Stimulated activated CD4-positive, alpha-beta T cell treated with anti-CD3 and anti-CD28 coated beads, Interleukin-12 subunit alpha, Interleukin-12 subunit beta, amount 100 ng/mL, for 4 hours (primary cell): Measurements from ENCODE around the gene SMARCD2.
A peak's percentile ranks its signal among the peaks of the same experiment; 100 is the strongest.
"Not testable (repeated sequence)": the region's sequence is repeated elsewhere in the genome, so short reads cannot be mapped to it uniquely, and the experiment has no call there.

Experiments used
- DNase-seq: peaks from one replicate; pipeline ENCODE4 v3.0.0-alpha.2; 2020

SMARCD2 gene

DNA sequence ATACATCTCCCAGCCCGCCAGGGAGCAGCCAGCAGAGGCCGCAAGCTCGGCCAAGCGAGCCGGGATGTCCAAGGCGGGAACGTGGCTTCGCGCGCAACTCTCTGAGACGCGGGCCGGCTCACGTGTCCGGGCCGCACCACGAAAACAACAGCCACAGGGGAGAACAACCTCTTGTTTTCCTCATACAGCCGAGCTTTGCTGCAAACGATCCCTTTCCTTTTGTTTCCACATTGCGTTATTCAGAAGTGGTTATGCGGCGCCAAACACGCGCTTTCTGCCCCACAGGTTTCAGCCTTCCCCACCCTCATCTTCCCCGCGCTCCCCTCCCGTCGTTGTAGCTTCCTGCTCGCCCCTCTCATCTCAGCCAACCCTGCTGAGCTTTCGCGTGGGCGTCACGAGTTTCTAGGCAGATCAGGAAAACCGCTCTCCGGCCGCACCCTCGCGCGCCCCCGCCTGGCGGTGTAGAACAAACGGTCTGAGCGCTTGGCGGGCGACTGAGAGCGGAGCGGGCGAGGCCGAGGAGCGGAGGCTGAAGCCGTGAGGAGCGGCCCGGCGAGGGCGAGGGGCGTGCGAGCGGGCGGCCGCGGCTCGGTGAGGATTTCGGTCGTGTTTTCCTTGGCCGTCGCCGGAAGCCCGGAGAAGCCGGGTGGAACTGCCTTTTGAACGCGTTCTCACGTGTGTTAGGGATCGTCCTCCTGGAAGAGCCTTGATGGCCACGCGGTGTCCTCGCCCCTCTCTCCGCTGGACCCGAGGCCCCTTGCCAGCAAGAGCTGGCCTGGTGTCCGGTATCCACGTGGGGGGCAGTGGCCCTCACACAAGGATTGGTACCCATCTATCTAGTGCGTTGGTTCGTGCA is 6.6 kb upstream of the SMARCD2 start:
- DNase-seq = peak; percentile 97

GRCh38 chr17:63847525-63848249 is 5.2 kb upstream of the SMARCD2 start:
- no peak for DNase-seq

DNA sequence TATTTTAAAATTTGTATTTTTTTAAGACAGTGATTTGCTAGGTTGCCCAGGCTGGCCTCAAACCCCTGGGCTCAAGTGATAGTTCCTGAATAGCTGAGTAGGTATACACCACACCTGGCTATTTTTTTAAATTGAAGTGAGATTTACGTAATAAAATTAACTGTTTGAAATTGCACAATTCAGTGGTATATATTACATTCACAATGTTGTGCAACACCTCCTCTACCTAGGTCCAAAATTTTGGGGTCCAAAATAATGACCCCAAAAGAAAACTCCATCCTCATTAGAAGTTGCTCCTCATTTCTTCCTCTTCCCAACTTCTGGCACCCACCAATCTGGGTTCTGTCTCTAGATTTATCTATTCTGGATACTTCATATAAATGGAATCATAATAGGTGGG is 3.0 kb upstream of the SMARCD2 start:
- no peak for DNase-seq

- no peak for DNase-seq
These were observed 1.6 kb upstream of the SMARCD2 start for GRCh38 chr17:63843910-63844677.

- not testable (repeated sequence) for DNase-seq
These were observed 953 bp upstream of the SMARCD2 start for GRCh38 chr17:63843387-63843888.

- peak; percentile 44 for DNase-seq
These were observed 329 bp downstream of the SMARCD2 start for GRCh38 chr17:63842173-63842539.

- no peak for DNase-seq
These were observed 924 bp downstream of the SMARCD2 start for GRCh38 chr17:63841350-63842172.

DNA sequence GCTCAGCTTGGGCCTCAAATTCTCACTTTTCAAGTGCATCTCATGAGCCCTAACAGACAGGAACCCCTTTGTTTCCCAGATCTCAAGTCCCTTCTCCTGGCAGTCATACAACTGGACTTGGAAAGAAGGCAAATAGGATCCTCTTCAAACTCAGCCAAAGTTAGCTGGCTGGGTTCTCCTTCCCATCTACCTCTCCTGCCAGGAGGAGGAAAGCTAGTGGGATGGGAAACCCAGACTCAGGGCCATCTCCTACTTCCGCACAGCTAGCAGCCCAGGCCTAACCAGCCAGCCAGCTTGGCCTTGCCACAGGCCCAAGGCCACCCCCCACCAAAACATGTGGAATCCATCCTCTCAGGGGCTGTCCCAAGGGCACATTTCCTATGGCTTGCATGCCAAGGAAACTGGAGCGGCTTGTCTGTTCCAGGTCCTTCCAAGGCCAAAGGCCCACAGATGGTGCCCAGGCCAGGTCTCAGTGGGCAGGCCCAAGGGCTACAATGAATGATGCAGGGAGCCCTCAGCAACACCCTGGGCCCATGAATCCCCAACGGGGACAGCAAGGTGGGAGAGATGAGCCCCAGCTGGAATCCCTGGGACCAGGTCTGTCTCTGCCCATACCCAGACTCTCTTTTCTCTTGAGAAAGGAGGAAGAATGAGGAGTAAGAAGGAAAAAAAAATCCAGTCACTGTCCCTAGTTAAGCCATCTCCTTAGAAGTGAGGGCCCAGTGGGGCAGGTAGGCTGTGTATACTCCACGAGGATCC is 1.7 kb downstream of the SMARCD2 start:
- no peak for DNase-seq

GRCh38 chr17:63838631-63839171 is 3.8 kb downstream of the SMARCD2 start:
- no peak for DNase-seq

DNA sequence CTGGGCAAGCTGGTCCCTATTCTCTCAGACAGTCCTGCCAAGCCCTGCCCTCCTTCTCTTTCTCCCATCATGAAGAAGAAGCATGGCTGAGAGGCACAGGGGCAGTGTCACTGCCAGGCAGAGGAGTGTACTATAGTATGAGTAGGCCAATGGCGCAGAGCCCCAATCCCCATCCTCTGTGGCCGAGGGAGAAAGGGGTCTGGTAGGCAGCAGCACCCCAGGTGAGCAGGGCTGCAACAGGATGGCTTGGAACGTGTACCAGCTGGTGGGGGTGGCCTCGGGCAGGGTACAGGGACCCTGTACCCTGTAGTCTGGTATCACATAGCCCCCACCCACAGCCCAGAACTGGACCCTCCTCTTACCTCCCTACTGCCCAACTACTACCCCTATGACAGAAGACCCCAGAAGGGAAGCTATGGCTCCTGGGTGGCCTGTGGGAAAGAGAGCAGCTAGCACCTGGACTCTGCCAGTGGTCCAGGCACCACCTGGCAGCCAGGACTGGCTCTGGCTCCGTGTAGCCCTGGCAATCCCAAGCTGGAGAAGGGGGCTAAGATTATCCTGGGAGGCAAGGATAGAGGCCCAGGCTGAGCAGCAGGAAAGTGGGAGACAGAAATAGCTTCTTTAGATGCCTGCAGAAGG is 4.4 kb downstream of the SMARCD2 start:
- no peak for DNase-seq

GRCh38 chr17:63837480-63837879 is 5.0 kb downstream of the SMARCD2 start:
- DNase-seq = no peak

DNA sequence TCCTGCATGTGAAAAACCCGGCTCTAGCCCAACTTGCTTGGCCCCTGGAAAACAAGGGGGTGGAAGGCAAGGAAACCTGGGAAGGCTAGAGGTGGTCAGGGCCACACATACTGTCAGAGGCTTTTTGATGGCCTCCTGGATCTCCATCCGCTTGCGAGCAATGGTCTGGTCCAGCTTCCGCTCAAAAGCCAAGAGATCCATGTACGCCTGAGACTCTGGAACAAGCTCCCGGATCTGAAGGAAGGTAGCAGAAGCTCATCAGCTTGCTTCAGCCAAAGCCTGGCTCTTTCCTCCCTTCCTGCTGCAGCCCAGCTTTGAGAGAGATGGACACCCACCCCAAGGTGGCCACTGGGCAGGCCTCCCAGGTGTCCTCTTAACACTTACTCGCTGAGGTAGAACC is 5.7 kb downstream of the SMARCD2 start:
- no peak for DNase-seq

DNA sequence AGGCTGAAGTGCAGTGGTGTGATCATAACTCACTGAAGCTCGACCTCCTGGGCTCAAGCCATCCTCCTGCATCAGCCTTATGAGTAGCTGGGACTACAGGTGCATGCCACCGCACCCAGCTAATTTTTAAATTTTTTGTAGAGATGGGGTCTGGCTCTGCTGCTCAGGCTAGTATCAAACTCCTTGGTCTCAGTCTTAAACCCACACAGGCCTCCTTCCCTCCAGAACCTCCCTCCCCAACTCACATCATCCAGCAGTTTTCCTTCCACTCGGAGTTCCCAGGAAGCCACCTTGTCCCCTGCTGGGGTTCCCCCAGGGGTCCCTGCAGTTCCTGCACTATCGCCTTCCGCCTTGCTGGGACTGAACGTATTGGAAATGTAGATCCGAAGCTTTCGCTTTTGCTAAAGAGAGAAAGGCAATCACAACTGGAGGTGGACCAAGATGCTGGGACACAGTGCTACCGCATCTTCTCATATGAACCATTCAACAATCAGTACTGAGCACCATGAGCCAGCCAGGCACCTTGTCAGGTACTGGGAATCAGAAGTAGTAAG is 7.2 kb downstream of the SMARCD2 start:
- DNase-seq = no peak

DNA sequence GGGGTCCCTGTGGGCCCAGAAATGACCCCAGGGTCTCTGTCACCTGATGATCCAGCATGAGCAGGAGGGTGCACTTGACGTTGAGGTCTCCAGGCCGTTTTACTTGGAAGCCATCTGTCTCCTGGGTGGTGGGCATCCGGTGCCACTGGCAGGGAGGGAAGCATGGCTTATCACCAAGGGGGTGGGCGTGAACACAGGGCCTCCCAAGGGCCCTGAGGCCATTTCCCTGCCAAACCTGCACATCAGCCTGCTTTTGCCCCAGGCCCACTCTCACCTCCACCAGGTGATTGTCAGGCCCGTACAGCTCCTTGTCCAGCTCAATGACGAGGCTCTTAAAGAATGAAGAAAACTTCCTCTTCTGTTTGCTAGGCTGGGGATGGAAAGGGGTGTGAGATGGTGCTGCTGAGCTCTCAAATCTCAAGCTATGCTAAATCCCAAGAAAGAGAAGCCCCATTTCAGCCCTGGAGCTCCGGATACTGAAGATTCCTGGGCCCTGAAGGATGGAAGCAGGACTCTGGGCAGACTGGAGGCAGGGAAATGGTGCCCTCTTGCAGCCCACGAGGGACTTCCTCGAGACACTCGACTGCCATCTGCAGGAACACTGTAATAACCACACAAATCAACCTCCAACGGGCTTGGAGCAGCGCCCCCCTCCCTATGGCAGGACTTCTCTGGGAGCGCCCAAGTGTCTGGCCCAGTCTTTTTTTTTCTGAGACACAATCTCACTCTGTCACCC is 7.9 kb downstream of the SMARCD2 start:
- DNase-seq = peak; percentile 32

DNA sequence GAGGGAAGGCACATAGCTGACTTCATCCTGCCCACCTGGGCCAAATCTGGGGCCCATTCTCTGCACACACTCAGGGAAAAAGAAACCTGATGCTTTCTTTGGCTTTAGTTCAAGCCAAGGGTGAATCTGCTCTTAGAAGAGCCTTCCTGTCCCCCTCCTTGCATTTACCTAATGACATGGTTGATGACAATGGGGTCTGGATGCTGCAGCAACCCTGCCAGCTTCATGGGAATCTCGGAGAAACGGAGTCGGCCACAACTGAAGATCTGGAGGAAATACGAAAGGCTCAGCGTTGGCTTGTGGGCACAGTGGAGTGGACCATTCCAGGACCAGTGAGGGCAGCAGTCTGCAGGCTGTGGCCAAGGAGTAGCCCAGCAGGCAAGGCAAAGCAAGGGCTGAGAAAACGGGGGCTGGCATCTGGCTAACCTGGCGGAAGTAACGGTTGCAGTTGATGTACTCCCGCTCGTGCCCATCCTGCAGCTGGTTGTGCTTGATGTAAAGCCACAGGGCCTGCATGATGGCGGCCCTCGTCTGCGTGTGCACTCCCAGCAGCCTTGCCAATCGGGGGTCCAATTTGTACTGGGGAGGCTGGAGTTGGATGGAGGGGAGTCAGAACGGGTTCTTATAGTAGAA is 8.6 kb downstream of the SMARCD2 start:
- no peak for DNase-seq

GRCh38 chr17:63833026-63833740 is 9.3 kb downstream of the SMARCD2 start:
- DNase-seq = no peak

DNA sequence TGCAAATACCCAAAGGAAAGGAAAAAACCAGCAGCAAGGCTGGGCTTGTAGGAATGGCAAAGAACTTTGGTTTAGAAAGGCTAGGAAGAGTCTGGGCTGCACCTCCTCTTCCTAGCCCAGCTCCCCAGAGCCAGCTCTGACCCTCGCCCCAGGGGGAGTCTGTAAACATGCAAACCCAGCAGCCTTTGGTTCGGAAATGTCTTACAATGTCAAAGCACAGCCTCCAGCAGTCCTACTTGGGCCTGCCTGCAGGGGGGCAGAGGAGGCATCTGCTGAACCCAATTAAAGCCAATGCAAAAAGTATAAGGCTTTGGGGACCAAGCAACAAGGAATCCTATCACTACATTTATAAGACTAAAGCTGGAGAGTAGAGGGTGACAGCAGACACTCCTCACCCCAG is 10.0 kb downstream of the SMARCD2 start:
- DNase-seq = no peak

DNA sequence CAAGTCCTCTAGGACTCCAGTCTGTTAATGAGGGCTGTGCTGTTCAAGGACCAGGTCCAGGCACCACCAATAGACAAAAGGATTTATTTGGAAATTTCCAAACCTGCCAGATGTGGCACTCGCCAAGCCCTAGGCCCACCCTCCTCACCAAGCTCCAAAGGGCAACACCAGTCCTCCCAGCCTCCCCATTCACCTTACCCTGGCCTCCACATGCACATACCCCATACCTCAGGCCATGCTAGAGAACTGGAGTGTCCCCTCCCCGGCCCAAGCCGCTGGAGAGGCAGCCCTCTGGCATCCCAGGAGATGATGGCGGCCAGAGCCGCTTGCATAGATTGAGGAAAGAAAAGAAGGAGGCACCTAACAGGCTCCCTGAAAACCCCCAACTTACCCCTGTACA is 10.5 kb downstream of the SMARCD2 start:
- no peak for DNase-seq

DNA sequence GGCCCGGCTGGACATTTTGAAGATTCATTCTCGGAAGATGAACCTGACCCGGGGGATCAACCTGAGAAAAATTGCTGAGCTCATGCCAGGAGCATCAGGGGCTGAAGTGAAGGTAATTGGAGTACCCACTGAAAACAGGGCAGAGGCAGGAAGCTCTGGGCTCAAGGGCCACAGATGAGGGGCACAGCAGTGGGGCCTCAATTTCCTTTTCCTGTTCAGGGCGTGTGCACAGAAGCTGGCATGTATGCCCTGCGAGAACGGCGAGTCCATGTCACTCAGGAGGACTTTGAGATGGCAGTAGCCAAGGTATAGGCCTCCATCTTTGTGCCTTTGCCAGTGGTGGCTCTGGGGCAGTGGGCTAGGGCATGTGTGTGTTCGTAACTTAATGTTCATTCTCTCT is 11.0 kb downstream of the SMARCD2 start:
- no peak for DNase-seq
